CD4-positive, alpha-beta memory T cell (primary cell): Measurements from ENCODE around the gene IL4R. TPM values are rescaled to one million over a fixed set of nuclear protein-coding genes. Genes with fewer than 3 reads are reported as not detected.
A peak's percentile ranks its signal among the peaks of the same experiment; 100 is the strongest.
"Not testable (repeated sequence)": the region's sequence is repeated elsewhere in the genome, so short reads cannot be mapped to it uniquely, and the experiment has no call there.

Source experiments
- CTCF ChIA-PET: fragments of 350-600 bp; sonication (Branson Sonifier 250); formaldehyde crosslinking; loops from one replicate; lab custom pipeline; 2021; ENCODE audit warnings: inconsistent platforms; ENCODE audit not compliant: partially characterized antibody; lab: Charles Lee
- POLR2A ChIA-PET: fragments of 350-600 bp; sonication (Branson Sonifier 250); formaldehyde crosslinking; loops from one replicate; lab custom pipeline; 2021; ENCODE audit not compliant: partially characterized antibody; lab: Charles Lee
- DNase-seq, 5 donors: peaks; one replicate each; pipeline versions ENCODE4 v3.0.0 to v3.0.0-alpha.2; 2020 to 2022; ENCODE audit warnings: mixed read lengths in 1 of 5
- H3K27ac ChIP-seq: one replicate; pipeline ENCODE4 v1.7.0; 2013; ENCODE audit warnings: low read depth, low read length
- H3K27me3 ChIP-seq: 2 replicates; pipeline ENCODE4 v1.7.0; 2013; ENCODE audit warnings: mild to moderate bottlenecking, low read length, moderate library complexity; ENCODE audit not compliant: insufficient read depth
- H3K36me3 ChIP-seq: 2 replicates; pipeline ENCODE4 v1.7.0; 2013; ENCODE audit warnings: mild to moderate bottlenecking, low read length, moderate library complexity; ENCODE audit not compliant: insufficient read depth
- H3K4me1 ChIP-seq: 2 replicates; pipeline ENCODE4 v1.7.0; 2013; ENCODE audit warnings: mild to moderate bottlenecking, low read length, moderate library complexity; ENCODE audit not compliant: insufficient read depth
- H3K4me3 ChIP-seq, 2 donors: one replicate each; pipeline ENCODE4 v1.7.0; 2013; ENCODE audit warnings: low read length in 2 of 2, mild to moderate bottlenecking in 1 of 2
- H3K9me3 ChIP-seq, 2 donors: one replicate each; pipeline ENCODE4 v1.7.0; 2013; ENCODE audit warnings: low read length in 2 of 2, control low read depth in 1 of 2; ENCODE audit not compliant: control insufficient read depth in 1 of 2
- H3K27ac Mint-ChIP-seq, 7 donors: one replicate each; pipeline ENCODE4 v1.8.0; 2020 to 2021; ENCODE audit warnings: mixed read lengths in 7 of 7, mild to moderate bottlenecking in 6 of 7, inconsistent platforms in 3 of 7, moderate library complexity in 3 of 7
- H3K27me3 Mint-ChIP-seq, 2 donors: one replicate each; pipeline ENCODE4 v1.8.0; 2020 to 2021; ENCODE audit warnings: mixed read lengths in 2 of 2
- H3K36me3 Mint-ChIP-seq, 2 donors: one replicate each; pipeline ENCODE4 v1.8.0; 2020 to 2021; ENCODE audit warnings: mixed read lengths in 2 of 2, inconsistent platforms in 1 of 2, mild to moderate bottlenecking in 1 of 2
- H3K4me1 Mint-ChIP-seq, 4 donors: one replicate each; pipeline ENCODE4 v1.8.0; 2020 to 2021; ENCODE audit warnings: mixed read lengths in 4 of 4, mild to moderate bottlenecking in 1 of 4
- H3K4me3 Mint-ChIP-seq, 8 donors: one replicate each; pipeline ENCODE4 v1.8.0; 2020 to 2021; ENCODE audit warnings: mixed read lengths in 8 of 8, mild to moderate bottlenecking in 7 of 8, moderate library complexity in 6 of 8, inconsistent platforms in 3 of 8
- H3K9me3 Mint-ChIP-seq, 8 donors: one replicate each; pipeline ENCODE4 v1.8.0; 2020 to 2021; ENCODE audit warnings: mixed read lengths in 8 of 8, mild to moderate bottlenecking in 5 of 8, inconsistent platforms in 3 of 8, moderate library complexity in 1 of 8
- intact Hi-C: fragments of 100-400 bp; cut with micrococcal nuclease; formaldehyde crosslinking; loops from one replicate; pipeline ENCODE4 v1.15.1; 2023
- polyA plus RNA-seq, 2 donors: library from polyadenylated mRNA; unstranded; fragments of 300-500 nt; fragmentation: Illumina TruSeq; gene quantifications; one replicate each; pipeline ENCODE4 v1.2.3, GENCODE V29; 2021
- total RNA-seq, 2 experiments: library from RNA; stranded (reverse); gene quantifications; one replicate each; pipeline ENCODE4 v1.2.3, GENCODE V29; 2021

IL4R gene
- total and polyA plus RNA-seq, 4 experiments from 2014 or later: 32.6 to 152 (median 104) TPM

GRCh38 chr16:27287051-27287811 lies 26.5 kb upstream of the IL4R start:
- H3K27ac ChIP-seq: no peak overlapping the region
- ChIA-PET CTCF (interaction anchor here (1.8 kb wide), 1 partner anchor 14 kb away, joined by 4 read pairs; no protein-coding TSS in a partner anchor), POLR2A (no interaction called here)
- Mint-ChIP-seq H3K36me3 (no peaks in the 10 kb centered on the region), H3K4me1 (peaks cover 15 to 44% (median 30%) of the 10 kb centered on the region in 4 donors), H3K27me3 (no peaks in the 10 kb centered on the region), H3K27ac (peak overlapping the region in 1 of 7 donors; percentile 32), H3K4me3 (no peak overlapping the region), H3K9me3 (no peaks in the 10 kb centered on the region)
- no peaks in the 10 kb centered on the region for H3K27me3 ChIP-seq
- DNase-seq: no peak
- peaks cover 24% of the 10 kb centered on the region for H3K4me1 ChIP-seq
- no peaks in the 10 kb centered on the region for H3K36me3 ChIP-seq
- H3K4me3 ChIP-seq: no peak overlapping the region
- intact Hi-C loops: no loop called here
- no peaks in the 10 kb centered on the region for H3K9me3 ChIP-seq

DNA sequence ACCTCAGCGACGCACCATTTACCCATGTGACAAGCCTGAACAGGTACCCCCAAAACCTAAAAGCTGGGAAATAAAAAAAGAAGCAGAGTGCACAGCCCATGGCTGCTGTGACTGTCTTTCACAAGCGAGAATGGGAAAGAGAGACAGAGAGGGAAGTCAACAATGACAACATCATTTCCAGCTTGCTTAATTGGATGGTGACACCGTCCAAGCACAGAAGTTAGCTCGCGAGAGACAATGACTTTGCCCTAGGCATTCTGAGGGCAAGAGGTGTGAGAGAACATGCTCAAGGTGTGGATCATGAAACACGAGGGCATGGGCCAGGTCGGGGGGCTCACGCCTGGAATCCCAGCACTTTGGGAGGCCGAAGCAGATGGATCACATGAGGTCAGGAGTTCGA lies 25.9 kb upstream of the IL4R start:
- ChIA-PET POLR2A (no interaction called here), CTCF (interaction anchor here (1.8 kb wide), 1 partner anchor 15 kb away, joined by 4 read pairs; no protein-coding TSS in a partner anchor)
- H3K4me1 Mint-ChIP-seq: peaks cover 13 to 44% (median 29%) of the 10 kb centered on the region in 4 donors

GRCh38 chr16:27288313-27288712 lies 25.5 kb upstream of the IL4R start:
- POLR2A ChIA-PET, H3K36me3 Mint-ChIP-seq, H3K9me3 ChIP-seq, H3K27me3 Mint-ChIP-seq, H3K27ac ChIP-seq, H3K27ac Mint-ChIP-seq, H3K27me3 ChIP-seq, H3K4me3 Mint-ChIP-seq, H3K9me3 Mint-ChIP-seq, DNase-seq, H3K36me3 ChIP-seq, H3K4me3 ChIP-seq, intact Hi-C loops: not testable (repeated sequence)
- CTCF ChIA-PET: interaction anchor here (1.8 kb wide), 1 partner anchor 15 kb away, joined by 4 read pairs; no protein-coding TSS in a partner anchor
- H3K4me1 Mint-ChIP-seq: peaks cover 13 to 44% (median 29%) of the 10 kb centered on the region in 4 donors
- peaks cover 24% of the 10 kb centered on the region for H3K4me1 ChIP-seq

More for the DNA sequence above, 25.9 kb upstream of the IL4R start:
- Histone ChIP-seq H3K27me3 (no peaks in the 10 kb centered on the region), H3K27ac (no peak overlapping the region), H3K4me1 (peaks cover 24% of the 10 kb centered on the region), H3K4me3 (no peak overlapping the region), H3K36me3 (no peaks in the 10 kb centered on the region), H3K9me3 (no peaks in the 10 kb centered on the region)
- no peaks in the 10 kb centered on the region for H3K9me3 Mint-ChIP-seq
- H3K27ac Mint-ChIP-seq: peak overlapping the region in 1 of 7 donors; percentile 36
- no peaks in the 10 kb centered on the region for H3K27me3 Mint-ChIP-seq
- no peak for DNase-seq
- H3K36me3 Mint-ChIP-seq: no peaks in the 10 kb centered on the region
- intact Hi-C loops: no loop called here
- no peak overlapping the region for H3K4me3 Mint-ChIP-seq

GRCh38 chr16:27289669-27290068 lies 24.1 kb upstream of the IL4R start:
- H3K36me3 Mint-ChIP-seq: no peaks in the 10 kb centered on the region
- Histone ChIP-seq H3K4me3 (no peak overlapping the region), H3K36me3 (no peaks in the 10 kb centered on the region), H3K27me3 (no peaks in the 10 kb centered on the region), H3K4me1 (peaks cover 24% of the 10 kb centered on the region), H3K9me3 (no peaks in the 10 kb centered on the region), H3K27ac (no peak overlapping the region)
- no peaks in the 10 kb centered on the region for H3K27me3 Mint-ChIP-seq
- DNase-seq: peak in 1 of 5 donors; percentile 13
- CTCF ChIA-PET: no interaction called here
- intact Hi-C loops: no loop called here
- peak overlapping the region in 6 of 7 donors; percentile 4 to 61 (median 28) for H3K27ac Mint-ChIP-seq
- H3K4me1 Mint-ChIP-seq: peaks cover 13 to 44% (median 29%) of the 10 kb centered on the region in 4 donors
- H3K9me3 Mint-ChIP-seq: no peaks in the 10 kb centered on the region
- POLR2A ChIA-PET: interaction anchor here (0.9 kb wide), 1 partner anchor 21 kb away, joined by 3 read pairs; the partner anchor contains the start of gene NSMCE1
- peak overlapping the region in 4 of 8 donors; percentile 8 to 60 (median 22) for H3K4me3 Mint-ChIP-seq

DNA sequence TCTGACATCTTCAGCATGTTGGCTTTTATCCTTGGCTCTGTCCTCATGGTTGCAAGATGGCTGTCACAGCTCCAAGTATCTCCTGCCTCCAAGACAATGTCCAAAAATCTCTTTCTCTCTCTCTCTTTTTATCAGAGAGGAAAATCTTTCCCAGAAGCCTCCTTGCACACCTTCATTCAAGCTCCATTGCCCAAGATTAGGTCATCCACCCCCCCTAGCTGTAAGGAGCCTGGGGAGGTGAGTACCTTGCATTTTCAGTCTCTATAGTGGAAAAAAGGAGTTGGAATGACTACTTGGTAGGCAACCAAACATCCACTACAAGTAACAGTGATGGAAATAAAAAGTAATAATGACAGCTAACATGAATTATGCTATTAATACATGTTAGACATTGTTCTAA lies 23.2 kb upstream of the IL4R start:
- intact Hi-C loops: no loop called here
- no peak for DNase-seq
- ChIA-PET CTCF (no interaction called here), POLR2A (interaction anchor here (0.9 to 1.6 kb wide), 2 partner anchors 22 to 56 kb away, joined by 3 to 4 read pairs; partner anchors contain the start of gene NSMCE1)
- no peaks in the 10 kb centered on the region for H3K9me3 Mint-ChIP-seq
- H3K27ac ChIP-seq: no peak overlapping the region
- H3K4me1 Mint-ChIP-seq: peaks cover 11 to 36% (median 23%) of the 10 kb centered on the region in 4 donors
- no peaks in the 10 kb centered on the region for H3K36me3 ChIP-seq
- H3K27me3 Mint-ChIP-seq: no peaks in the 10 kb centered on the region
- peaks cover 24% of the 10 kb centered on the region for H3K4me1 ChIP-seq
- no peaks in the 10 kb centered on the region for H3K27me3 ChIP-seq
- H3K4me3 ChIP-seq: no peak overlapping the region
- H3K27ac Mint-ChIP-seq: no peak overlapping the region
- H3K36me3 Mint-ChIP-seq: no peaks in the 10 kb centered on the region
- H3K4me3 Mint-ChIP-seq: no peak overlapping the region
- no peaks in the 10 kb centered on the region for H3K9me3 ChIP-seq

- POLR2A ChIA-PET: interaction anchor here (1.6 kb wide), 1 partner anchor 56 kb away, joined by 4 read pairs; no protein-coding TSS in a partner anchor
- no peaks in the 10 kb centered on the region for H3K9me3 Mint-ChIP-seq
- no peak overlapping the region for H3K4me3 ChIP-seq
- H3K4me1 Mint-ChIP-seq: peaks cover 11 to 34% (median 21%) of the 10 kb centered on the region in 4 donors
- no peaks in the 10 kb centered on the region for H3K36me3 ChIP-seq
- intact Hi-C loops: no loop called here
- no peak for DNase-seq
- peak overlapping the region in 1 of 7 donors; percentile 37 for H3K27ac Mint-ChIP-seq
- H3K4me1 ChIP-seq: peaks cover 19% of the 10 kb centered on the region
- H3K27me3 Mint-ChIP-seq: no peaks in the 10 kb centered on the region
- no peaks in the 10 kb centered on the region for H3K36me3 Mint-ChIP-seq
- CTCF ChIA-PET: no interaction called here
- no peaks in the 10 kb centered on the region for H3K9me3 ChIP-seq
- H3K27me3 ChIP-seq: no peaks in the 10 kb centered on the region
- H3K27ac ChIP-seq: no peak overlapping the region
- no peak overlapping the region for H3K4me3 Mint-ChIP-seq
These were observed 22.7 kb upstream of the IL4R start for GRCh38 chr16:27291106-27291505.

DNA sequence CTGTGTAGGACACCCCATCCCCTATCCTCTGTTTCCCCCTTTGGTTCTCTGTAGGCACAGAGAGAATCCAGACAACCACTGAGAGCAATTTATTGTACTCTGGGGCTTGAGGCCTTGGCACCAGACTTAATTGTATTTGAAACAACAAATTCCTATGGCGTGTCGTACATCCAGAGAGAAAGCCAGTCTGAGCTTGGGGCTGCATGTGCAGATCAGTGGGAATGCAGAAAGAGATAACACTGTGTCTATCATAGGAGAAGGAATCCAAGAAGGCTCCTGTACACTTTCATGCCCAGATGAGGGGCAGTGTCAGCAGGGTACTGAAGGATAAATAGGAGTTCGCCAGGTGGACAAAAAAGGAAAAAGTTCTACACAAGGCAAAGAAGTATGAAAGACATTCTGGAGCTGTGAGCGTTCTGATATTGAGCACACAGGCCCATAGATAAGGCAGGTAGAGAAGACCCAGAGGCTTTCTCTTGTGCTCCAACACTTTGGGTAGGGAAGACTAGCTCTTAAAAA lies 22.0 kb upstream of the IL4R start:
- Mint-ChIP-seq H3K36me3 (no peaks in the 10 kb centered on the region), H3K9me3 (no peaks in the 10 kb centered on the region), H3K4me3 (no peak overlapping the region), H3K27ac (peak overlapping the region in 1 of 7 donors; percentile 54), H3K27me3 (no peaks in the 10 kb centered on the region), H3K4me1 (peaks cover 11 to 29% (median 20%) of the 10 kb centered on the region in 4 donors)
- ChIA-PET CTCF (no interaction called here), POLR2A (interaction anchor here (1.6 kb wide), 1 partner anchor 57 kb away, joined by 4 read pairs; no protein-coding TSS in a partner anchor)
- no peak overlapping the region for H3K4me3 ChIP-seq
- no peak overlapping the region for H3K27ac ChIP-seq
- no peaks in the 10 kb centered on the region for H3K9me3 ChIP-seq
- no peaks in the 10 kb centered on the region for H3K27me3 ChIP-seq
- peaks cover 16% of the 10 kb centered on the region for H3K4me1 ChIP-seq
- intact Hi-C loops: no loop called here
- DNase-seq: no peak
- no peaks in the 10 kb centered on the region for H3K36me3 ChIP-seq
